Uterus (tissue), 4 donors: ENCODE measurements around the gene ABHD6. TPM values are rescaled to one million over a fixed set of nuclear protein-coding genes. Genes with fewer than 3 reads are reported as not detected.

Source experiments
- DNase-seq, 2 donors: peaks; one replicate each; pipeline ENCODE4 v3.0.0-alpha.2; 2019 to 2020
- H3K27ac ChIP-seq, 2 donors: fragments of 200-600 bp; sonication (generic); 1 replicate in 1 of 2; 2 replicates in 1 of 2; pipeline ENCODE4 v1.5.1; 2016 to 2018
- H3K27me3 ChIP-seq, 2 donors: fragments of 200-600 bp; sonication (generic); one replicate each; pipeline ENCODE4 v1.5.1; 2018 to 2019; ENCODE audit warnings: control low read depth in 1 of 2
- H3K36me3 ChIP-seq, 2 donors: fragments of 200-600 bp; sonication (generic); one replicate each; pipeline ENCODE4 v1.5.1; 2019; ENCODE audit warnings: control low read depth in 1 of 2
- H3K4me1 ChIP-seq, 2 donors: fragments of 200-600 bp; sonication (generic); one replicate each; pipeline ENCODE4 v1.5.1; 2018 to 2019; ENCODE audit warnings: control low read depth in 1 of 2
- H3K4me3 ChIP-seq, 2 donors: fragments of 200-600 bp; sonication (generic); 1 replicate in 1 of 2; 2 replicates in 1 of 2; pipeline ENCODE4 v1.5.1; 2018 to 2019; ENCODE audit warnings: mild to moderate bottlenecking in 1 of 2
- H3K9me3 ChIP-seq, 2 donors: fragments of 200-600 bp; sonication (generic); one replicate each; pipeline ENCODE4 v1.5.1; 2019; ENCODE audit warnings: control low read depth in 1 of 2
- CTCF ChIP-seq, 4 experiments: fragments of 200-600 bp in 2 of 4; fragments of 450-650 bp in 2 of 4; sonication (generic) in 2 of 4; IDR thresholded peaks; one replicate each; pipeline ENCODE4 v1.5.1; 2016 to 2019; ENCODE audit warnings: antibody characterized with exemption in 4 of 4, mild to moderate bottlenecking in 2 of 4, moderate library complexity in 1 of 4
- POLR2A ChIP-seq, 2 donors: fragments of 450-650 bp; IDR thresholded peaks; one replicate each; pipeline ENCODE4 v1.6.1; 2016; ENCODE audit warnings: antibody characterized with exemption in 2 of 2, mild to moderate bottlenecking in 1 of 2, moderate library complexity in 1 of 2
- intact Hi-C: fragments of 100-400 bp; cut with DNase I; formaldehyde crosslinking; loops from one replicate; pipeline ENCODE4 v1.15.1; 2023; ENCODE audit warnings: low total_unique reads
- total RNA-seq, 4 donors: library from RNA; depleted of rRNA in 3 of 4; stranded (reverse); fragments of >200 nt in 3 of 4; gene quantifications; one replicate each; pipeline versions ENCODE4 v1.1.0 to v1.2.4, GENCODE V29; 2014 to 2023
- donor health status: DM: yes; HTN: yes; CAD: no.

ABHD6 gene
- total RNA-seq, 4 donors from 2014 or later: 6.7 to 20.6 (median 15.8) TPM

GRCh38 chr3:58202917-58203360 lies 34.7 kb upstream of the ABHD6 start:
- no peaks in the 10 kb centered on the region for H3K4me1 ChIP-seq
- no peak for DNase-seq
- H3K4me3 ChIP-seq: no peak overlapping the region
- no peaks in the 10 kb centered on the region for H3K36me3 ChIP-seq
- no peak overlapping the region for H3K27ac ChIP-seq
- H3K27me3 ChIP-seq: no peaks in the 10 kb centered on the region
- H3K9me3 ChIP-seq: no peaks in the 10 kb centered on the region
- TF ChIP-seq POLR2A (IDR thresholded peaks at IDR 0.05) (no peak), CTCF (IDR thresholded peaks at IDR 0.05) (no peak)
- intact Hi-C loops: no loop called here

- DNase-seq: no peak
- Histone ChIP-seq H3K36me3 (no peaks in the 10 kb centered on the region), H3K27me3 (no peaks in the 10 kb centered on the region), H3K9me3 (no peaks in the 10 kb centered on the region), H3K4me1 (no peaks in the 10 kb centered on the region), H3K27ac (no peak overlapping the region), H3K4me3 (no peak overlapping the region)
- intact Hi-C loops: no loop called here
- TF ChIP-seq POLR2A (IDR thresholded peaks at IDR 0.05) (no peak), CTCF (IDR thresholded peaks at IDR 0.05) (no peak)
These were observed 34.1 kb upstream of the ABHD6 start for GRCh38 chr3:58203541-58203940.

GRCh38 chr3:58204720-58205119 lies 32.9 kb upstream of the ABHD6 start:
- no peaks in the 10 kb centered on the region for H3K9me3 ChIP-seq
- H3K36me3 ChIP-seq: no peaks in the 10 kb centered on the region
- intact Hi-C loops: no loop called here
- H3K4me3 ChIP-seq: no peak overlapping the region
- no peaks in the 10 kb centered on the region for H3K4me1 ChIP-seq
- TF ChIP-seq CTCF (IDR thresholded peaks at IDR 0.05) (no peak), POLR2A (IDR thresholded peaks at IDR 0.05) (no peak)
- no peak overlapping the region for H3K27ac ChIP-seq
- H3K27me3 ChIP-seq: no peaks in the 10 kb centered on the region
- no peak for DNase-seq

- no peak for TF ChIP-seq POLR2A (IDR thresholded peaks at IDR 0.05)
- TF ChIP-seq CTCF (IDR thresholded peaks at IDR 0.05): no peak
- H3K27ac ChIP-seq: no peak overlapping the region
- intact Hi-C loops: no loop called here
- no peak for DNase-seq
- H3K36me3 ChIP-seq: no peaks in the 10 kb centered on the region
- no peak overlapping the region for H3K4me3 ChIP-seq
- no peaks in the 10 kb centered on the region for H3K27me3 ChIP-seq
- H3K9me3 ChIP-seq: no peaks in the 10 kb centered on the region
- no peaks in the 10 kb centered on the region for H3K4me1 ChIP-seq
These were observed 31.6 kb upstream of the ABHD6 start for GRCh38 chr3:58205981-58206380.

GRCh38 chr3:58206406-58207011 lies 31.1 kb upstream of the ABHD6 start:
- Histone ChIP-seq H3K27ac (no peak overlapping the region), H3K9me3 (no peaks in the 10 kb centered on the region), H3K36me3 (no peaks in the 10 kb centered on the region), H3K4me3 (no peak overlapping the region), H3K4me1 (no peaks in the 10 kb centered on the region), H3K27me3 (no peaks in the 10 kb centered on the region)
- intact Hi-C loops: no loop called here
- no peak for TF ChIP-seq POLR2A (IDR thresholded peaks at IDR 0.05)
- no peak for TF ChIP-seq CTCF (IDR thresholded peaks at IDR 0.05)
- no peak for DNase-seq
